ENCODE data around the gene CIAO1.
"Not testable (repeated sequence)": the region's sequence is repeated elsewhere in the genome, so short reads cannot be mapped to it uniquely, and the experiment has no call there.

Gene CIAO1

GRCh38 chr2:96265840-96266679, at the start of gene CIAO1, which contains the start of gene TMEM127:
Gene CIAO1, plus strand, starts transcription at chr2:96266225. Its CDS starts 126 bp downstream, at chr2:96266351.
Gene TMEM127, minus strand, starts transcription at chr2:96265997. Its CDS starts 616 bp downstream, at chr2:96265381.
- peak; percentile 98 for DNase-seq (ENCODE audit: low read depth)

- no peak for DNase-seq (ENCODE audit: low read depth)
Observed at GRCh38 chr2:96218508-96219131, 47.4 kb upstream of the CIAO1 start.

GRCh38 chr2:96219959-96220358, 46.1 kb upstream of the CIAO1 start:
- not testable (repeated sequence) for DNase-seq (ENCODE audit: low read depth)

DNA sequence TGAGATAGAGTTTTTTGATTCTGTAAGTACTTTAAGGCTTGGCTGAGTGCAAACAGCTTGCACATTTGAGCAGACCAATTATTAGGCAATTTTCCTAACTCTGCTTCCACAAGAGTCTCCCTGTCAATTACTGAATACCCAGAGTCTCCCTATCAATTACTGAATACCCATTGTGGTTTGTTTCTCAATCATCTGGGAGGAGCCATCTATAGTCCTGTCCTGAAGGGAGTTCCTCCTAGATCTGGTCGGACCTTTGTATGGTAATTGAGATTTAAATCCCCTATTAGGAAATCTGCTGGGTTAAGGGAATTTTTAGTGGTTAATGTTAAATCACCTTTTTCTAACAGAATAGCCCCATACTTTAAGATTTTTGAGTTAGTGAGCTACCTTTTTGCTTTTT, 44.9 kb upstream of the CIAO1 start:
- not testable (repeated sequence) for DNase-seq (ENCODE audit: low read depth)

DNA sequence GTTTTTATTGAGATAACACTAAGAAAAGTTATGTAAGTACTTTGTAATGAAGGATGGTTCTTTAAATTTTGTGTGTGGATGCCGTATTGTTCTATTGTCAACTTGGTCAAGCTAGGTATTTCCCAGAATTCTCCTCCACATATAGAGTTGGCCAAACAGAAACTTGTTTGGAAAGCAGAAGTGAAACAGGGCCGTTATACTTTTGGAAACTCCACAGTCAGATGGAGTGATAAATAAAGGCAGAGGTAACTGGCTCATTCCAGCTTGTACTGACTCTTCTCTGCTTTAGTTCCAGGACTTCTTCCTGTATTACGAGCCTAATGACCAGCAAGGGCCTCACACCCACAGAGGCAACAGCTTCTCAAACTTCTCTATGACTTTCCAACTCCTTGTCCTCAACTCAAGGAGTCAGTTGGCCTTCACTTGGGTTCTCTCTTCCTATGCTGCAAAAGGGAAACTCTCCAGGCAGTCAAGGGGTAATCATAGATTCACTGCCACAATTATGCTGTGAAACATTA, 41.0 kb upstream of the CIAO1 start:
- no peak for DNase-seq (ENCODE audit: low read depth)

DNA sequence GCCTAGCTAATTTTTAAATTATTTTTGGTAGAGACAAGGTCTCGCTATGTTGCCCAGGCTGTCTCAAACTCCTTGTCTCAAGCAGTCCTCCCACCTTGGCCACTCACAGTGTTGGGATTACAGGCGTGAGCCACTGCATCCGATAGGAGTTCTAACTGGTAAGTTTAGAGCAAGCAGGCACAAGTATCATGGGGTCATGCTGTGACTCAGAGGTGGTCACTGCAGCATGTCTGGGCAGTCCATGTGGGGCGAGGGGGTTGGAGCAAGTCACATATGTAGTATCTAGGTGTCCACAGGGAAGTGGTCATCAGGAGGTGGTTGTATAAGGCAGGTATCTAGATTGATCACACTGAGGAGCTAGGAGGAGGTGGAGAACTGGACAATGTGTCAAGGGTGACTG, 34.7 kb upstream of the CIAO1 start:
- DNase-seq (ENCODE audit: low read depth), result no peak

DNA sequence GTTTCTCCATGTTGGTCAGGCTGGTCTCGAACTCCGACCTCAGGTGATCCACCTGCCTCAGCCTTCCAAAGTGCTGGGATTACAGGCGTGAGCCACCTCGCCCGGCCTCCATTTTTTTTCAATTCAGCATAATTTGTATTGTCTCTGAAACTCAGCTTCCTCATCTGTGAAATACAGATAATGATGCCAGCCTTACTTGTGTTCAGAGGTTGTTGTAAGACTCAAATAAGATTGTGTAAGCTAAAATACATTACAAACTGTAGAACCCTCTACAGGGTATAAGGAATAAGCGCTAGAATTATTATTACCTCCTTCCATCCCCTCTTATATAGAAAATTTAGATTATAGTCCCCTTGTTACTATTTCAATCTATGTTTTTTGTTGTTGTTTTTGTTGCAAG, 32.6 kb upstream of the CIAO1 start:
- DNase-seq (ENCODE audit: low read depth), result no peak

- DNase-seq (ENCODE audit: low read depth), result no peak
Observed at GRCh38 chr2:96233880-96234316, 32.1 kb upstream of the CIAO1 start.

DNA sequence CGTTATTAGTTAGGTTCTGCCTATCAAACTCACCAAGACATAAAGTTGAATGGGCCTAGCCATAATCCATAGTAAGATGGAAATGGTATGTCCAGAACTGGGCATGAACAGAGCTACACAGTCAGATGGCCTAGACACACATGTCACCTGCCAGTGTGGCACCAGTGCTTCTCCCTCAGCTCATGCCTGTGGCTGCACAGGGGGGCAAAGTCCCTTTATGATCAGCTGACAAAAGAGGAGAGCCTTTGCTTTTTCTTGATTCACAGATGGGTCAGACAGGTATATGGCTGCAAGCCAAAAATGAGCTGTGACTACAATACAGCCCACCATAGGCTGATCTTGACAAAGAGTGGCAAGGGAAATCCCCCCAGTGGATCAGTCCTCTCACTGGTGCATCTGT, 29.1 kb upstream of the CIAO1 start:
- DNase-seq (ENCODE audit: low read depth), result no peak

- no peak for DNase-seq (ENCODE audit: low read depth)
Observed at GRCh38 chr2:96238266-96238665, 27.8 kb upstream of the CIAO1 start.

DNA sequence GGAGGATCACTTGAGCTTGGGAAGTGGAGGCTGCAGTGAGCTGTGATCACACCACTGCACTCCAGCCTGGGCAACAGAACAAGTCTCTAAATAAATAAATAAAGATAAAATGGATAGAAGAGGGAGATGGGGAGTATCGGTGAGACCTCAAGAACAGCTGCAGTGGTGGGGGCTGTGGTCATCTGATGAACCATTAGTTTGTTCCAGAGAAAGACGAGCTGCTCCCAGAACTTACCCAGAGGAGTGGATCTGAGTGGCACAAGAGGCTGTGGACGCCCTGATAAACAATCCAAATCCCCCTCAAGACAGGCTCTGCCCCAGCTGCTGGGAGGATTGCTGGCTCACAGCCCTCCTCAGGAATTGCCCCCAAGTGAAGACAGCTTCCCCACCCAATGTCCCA, 26.9 kb upstream of the CIAO1 start:
- DNase-seq (ENCODE audit: low read depth), result no peak

DNA sequence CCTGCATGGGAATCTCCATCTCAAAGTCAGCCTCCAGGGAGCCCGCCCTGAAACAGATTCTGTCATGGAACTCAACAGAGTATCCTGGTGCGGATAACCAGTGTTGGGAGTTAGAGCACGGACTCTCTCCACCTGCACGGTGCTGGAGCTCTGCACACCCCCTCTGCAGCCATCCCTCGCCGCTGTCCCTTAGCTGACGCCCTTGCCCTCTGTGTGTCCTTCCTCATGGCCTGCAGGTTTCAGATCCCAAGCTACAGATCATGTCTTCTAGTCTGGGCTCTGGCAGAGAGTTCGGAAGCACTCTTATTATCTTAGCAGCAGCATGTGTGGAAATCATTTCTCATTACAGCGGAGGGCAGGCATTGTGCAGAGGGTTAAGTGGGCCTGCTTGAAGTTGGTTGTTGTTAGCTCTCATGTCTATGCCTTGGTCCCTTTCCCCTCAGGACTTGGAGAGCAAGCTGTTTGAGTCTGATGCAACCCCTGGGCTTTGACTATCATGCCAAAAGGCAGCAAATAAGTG, 26.2 kb upstream of the CIAO1 start:
- DNase-seq (ENCODE audit: low read depth), result no peak

DNA sequence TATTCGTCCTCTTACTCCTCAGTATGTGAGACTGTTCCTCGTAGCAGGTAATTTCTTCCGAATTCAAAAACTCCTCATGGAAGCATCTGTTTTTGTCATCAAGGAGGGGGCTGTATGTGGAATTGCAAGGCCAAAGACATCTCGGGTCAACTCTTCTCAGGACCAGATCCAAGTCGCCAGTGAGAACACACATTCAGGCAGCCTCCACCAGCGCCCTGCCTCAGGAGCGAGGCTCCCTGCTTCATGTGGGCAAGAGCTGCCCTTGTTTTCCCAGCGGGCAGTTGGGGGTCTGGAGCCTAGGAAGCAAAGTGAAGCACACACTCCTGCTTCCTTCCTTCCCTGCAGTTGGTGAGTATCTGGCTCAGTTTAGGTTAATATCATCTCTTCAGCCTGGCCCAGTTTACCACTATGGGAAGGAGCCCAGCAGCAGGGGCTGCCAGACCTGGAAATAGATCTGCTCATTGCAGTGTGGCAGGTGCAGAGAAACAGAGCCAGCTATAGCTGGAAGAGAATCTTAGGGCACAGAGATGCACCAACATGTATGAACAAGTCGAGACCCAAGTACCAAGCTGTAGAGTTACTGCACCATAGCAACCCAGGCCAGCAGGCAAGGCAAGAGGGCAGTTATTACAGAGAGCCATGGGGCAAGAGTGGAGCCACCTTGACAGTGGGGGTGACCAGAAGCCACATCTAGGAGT, 25.5 kb upstream of the CIAO1 start:
- no peak for DNase-seq (ENCODE audit: low read depth)

GRCh38 chr2:96241227-96241626, 24.8 kb upstream of the CIAO1 start:
- DNase-seq (ENCODE audit: low read depth), result no peak

DNA sequence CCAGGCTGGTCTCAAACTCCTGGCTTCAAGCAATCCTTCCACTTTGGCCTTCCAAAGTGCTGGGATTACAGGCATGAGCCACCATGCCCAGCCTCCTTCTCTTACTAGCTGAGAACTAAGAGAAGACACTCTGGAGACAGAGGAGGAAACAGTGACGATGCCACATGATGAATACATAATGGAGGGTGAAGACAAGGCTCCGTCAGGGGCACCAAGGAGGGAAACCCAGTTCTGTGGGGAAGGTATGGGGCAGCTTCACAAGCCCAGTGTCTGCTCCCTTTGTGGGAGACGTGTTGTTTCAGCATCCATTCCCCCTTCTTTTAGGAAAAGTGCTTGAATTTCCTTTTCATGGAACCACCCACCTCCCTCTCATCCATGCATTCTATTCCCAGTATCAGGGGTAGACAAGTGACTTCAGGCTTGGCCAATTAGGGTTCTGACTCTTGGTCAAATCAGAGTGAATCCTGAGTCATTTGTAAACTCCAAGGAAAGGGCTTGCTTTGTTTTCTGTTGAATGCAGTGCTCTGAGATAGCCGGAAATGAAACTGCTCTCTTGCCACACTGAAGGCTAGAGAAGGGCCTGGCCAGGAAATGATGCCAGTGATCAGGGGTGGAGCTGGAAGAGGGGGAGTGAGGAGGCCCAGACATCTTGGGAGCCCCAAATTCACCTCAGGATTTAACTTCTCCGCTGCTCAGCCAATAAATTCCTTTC, 24.0 kb upstream of the CIAO1 start:
- no peak for DNase-seq (ENCODE audit: low read depth)

DNA sequence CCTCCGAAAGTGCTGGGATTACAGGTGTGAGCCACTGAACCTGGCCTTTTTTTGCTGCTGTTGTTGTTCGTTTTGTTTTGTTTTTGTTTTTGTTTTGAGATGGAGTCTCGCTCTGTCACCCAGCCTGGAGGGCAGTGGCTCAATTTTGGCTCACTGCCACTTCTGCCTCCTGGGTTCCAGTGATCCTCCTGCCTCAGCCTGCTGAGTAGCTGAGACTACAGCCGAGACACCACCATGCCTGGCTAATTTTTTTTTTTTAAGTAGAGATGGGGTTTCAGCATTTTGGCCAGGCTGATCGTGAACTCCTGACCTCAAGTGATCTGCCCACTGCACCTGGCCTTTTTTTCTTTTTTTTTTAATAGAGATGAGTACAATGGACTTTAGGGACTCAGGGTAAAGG, 22.2 kb upstream of the CIAO1 start:
- no peak for DNase-seq (ENCODE audit: low read depth)

DNA sequence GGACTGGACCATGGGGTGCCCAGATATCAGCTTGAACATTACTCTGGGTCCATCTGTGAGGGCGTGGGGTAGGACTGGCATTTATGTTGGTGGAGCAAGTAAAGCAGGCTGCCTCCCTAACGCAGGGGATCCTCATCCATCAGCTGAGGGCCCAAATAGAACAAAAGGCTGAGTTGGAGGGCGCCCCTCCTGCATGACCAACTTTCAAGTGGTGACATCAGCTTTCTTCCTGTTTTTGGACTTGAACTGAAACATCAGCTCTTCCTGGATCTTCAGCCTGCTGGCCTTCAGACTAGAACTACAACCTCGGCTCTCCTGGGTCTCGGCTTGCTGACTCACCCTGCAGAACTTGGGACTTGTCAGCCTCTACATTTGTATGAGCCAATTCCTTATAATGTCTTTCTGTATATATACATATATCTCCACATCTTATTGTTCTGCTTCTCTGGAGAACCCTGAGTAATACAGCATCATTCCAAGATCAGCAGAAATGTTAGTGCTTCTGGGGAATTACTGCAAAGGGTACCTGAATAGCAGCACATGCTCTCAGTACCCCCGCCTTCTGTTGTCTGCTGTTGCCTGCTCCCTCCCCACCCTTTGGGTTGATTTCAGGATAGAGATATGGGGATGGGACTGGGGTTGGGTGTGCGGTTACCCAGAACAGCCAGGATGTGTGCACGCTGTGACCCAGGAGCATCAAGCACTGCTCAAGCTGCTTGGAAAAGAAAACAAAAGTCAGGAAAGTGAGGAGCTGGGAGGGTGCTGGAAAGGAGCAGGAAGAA, 20.2 kb upstream of the CIAO1 start:
- DNase-seq (ENCODE audit: low read depth), result no peak

GRCh38 chr2:96247009-96247408, 19.0 kb upstream of the CIAO1 start:
- no peak for DNase-seq (ENCODE audit: low read depth)

DNA sequence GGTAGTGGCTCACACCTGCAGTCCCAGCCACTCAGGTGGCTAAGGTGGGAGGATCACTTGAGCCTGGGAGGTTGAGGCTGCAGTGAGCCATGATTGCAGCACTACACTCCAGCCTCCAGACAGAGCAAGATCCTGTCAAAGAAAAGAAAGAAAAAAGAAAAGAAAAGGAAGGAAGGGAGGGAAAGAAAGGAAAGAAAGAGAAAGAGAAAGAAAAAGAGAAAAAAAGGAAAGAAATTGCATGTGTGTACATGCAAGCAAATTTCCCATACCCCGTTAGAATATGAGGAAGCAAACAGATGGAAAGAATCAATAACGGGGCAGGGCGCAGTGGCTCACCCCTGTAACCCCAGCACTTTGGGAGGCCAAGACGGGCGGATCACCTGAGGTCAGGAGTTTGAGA, 18.1 kb upstream of the CIAO1 start:
- DNase-seq (ENCODE audit: low read depth), result no peak

- DNase-seq (ENCODE audit: low read depth), result no peak
Observed at GRCh38 chr2:96248624-96249023, 17.4 kb upstream of the CIAO1 start.

DNA sequence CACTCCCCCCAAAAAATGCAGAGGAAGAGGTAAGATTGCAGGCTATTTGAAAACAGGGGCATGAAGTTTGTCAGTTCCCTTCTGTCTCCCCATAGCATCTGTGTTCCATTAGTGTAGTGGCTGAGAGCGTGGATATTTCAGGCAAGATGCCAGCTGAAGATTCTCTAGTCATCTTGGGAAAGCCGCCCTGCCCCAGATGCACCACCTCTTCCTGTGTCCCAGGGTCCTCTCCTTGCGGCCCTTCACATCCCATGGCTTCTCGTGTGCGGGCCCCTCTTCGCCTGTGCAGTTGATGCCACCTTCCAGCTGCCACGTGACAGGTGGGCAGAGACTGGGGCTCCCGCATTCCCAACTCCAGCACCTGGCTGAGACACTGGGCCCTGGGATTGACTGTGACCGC, 16.4 kb upstream of the CIAO1 start:
- no peak for DNase-seq (ENCODE audit: low read depth)
